Measurements from ENCODE around the gene RNF141.

- no peak for TF ChIP-seq SNAI2 (CRISPR knock-in tag; IDR thresholded peaks at IDR 0.05)
- no peak for TF ChIP-seq BACH2 (CRISPR knock-in tag; IDR thresholded peaks at IDR 0.05; ENCODE audit: borderline replicate concordance)
- no peak for TF ChIP-seq ARNTL (CRISPR knock-in tag; IDR thresholded peaks at IDR 0.05; ENCODE audit: borderline replicate concordance, low read depth)
- no peak for TF ChIP-seq ZC3H10 (CRISPR knock-in tag; IDR thresholded peaks at IDR 0.05)
- TF ChIP-seq RARB (CRISPR knock-in tag; IDR thresholded peaks at IDR 0.05) = no peak
- TF ChIP-seq ZFP30 (CRISPR knock-in tag; IDR thresholded peaks at IDR 0.05) = no peak
- TF ChIP-seq, protein P1, sequence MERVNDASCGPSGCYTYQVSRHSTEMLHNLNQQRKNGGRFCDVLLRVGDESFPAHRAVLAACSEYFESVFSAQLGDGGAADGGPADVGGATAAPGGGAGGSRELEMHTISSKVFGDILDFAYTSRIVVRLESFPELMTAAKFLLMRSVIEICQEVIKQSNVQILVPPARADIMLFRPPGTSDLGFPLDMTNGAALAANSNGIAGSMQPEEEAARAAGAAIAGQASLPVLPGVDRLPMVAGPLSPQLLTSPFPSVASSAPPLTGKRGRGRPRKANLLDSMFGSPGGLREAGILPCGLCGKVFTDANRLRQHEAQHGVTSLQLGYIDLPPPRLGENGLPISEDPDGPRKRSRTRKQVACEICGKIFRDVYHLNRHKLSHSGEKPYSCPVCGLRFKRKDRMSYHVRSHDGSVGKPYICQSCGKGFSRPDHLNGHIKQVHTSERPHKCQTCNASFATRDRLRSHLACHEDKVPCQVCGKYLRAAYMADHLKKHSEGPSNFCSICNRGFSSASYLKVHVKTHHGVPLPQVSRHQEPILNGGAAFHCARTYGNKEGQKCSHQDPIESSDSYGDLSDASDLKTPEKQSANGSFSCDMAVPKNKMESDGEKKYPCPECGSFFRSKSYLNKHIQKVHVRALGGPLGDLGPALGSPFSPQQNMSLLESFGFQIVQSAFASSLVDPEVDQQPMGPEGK (CRISPR knock-in tag; IDR thresholded peaks at IDR 0.05; ENCODE audit: borderline replicate concordance) = no peak
- TF ChIP-seq TSHZ2 (CRISPR knock-in tag; IDR thresholded peaks at IDR 0.05) = no peak
- no peak for TF ChIP-seq GLIS3 (CRISPR knock-in tag; IDR thresholded peaks at IDR 0.05)
- no peak for TF ChIP-seq ZFP3 (CRISPR knock-in tag; IDR thresholded peaks at IDR 0.05)
- no peak for TF ChIP-seq CREB5 (CRISPR knock-in tag; IDR thresholded peaks at IDR 0.05; ENCODE audit: low read depth)
- TF ChIP-seq TOX (CRISPR knock-in tag; IDR thresholded peaks at IDR 0.05; ENCODE audit: borderline replicate concordance) = no peak
- TF ChIP-seq TCF4 (CRISPR knock-in tag; IDR thresholded peaks at IDR 0.05; ENCODE audit: borderline replicate concordance) = no peak
- no peak for TF ChIP-seq CSRNP3 (CRISPR knock-in tag; IDR thresholded peaks at IDR 0.05)
These were observed 47.8 kb downstream of the RNF141 start for GRCh38 chr11:10493041-10493663.
